Trophoblast cell (in vitro differentiated cells and primary cell): Measurements from ENCODE around the gene FBXO47. TPM values are rescaled to one million over a fixed set of nuclear protein-coding genes. Genes with fewer than 3 reads are reported as not detected.

Source experiments
- DNase-seq, 2 donors: peaks; one replicate each; pipeline ENCODE4 v3.0.0-alpha.2; 2016
- H2AFZ ChIP-seq: 2 replicates; pipeline ENCODE4 v1.6.1; 2013; ENCODE audit warnings: low read length, moderate library complexity, mild to moderate bottlenecking; ENCODE audit not compliant: insufficient read depth, poor library complexity
- H2AK5ac ChIP-seq: 2 replicates; pipeline ENCODE4 v1.6.1; 2013; ENCODE audit warnings: mild to moderate bottlenecking, low read length
- H2BK120ac ChIP-seq: 2 replicates; pipeline ENCODE4 v1.6.1; 2013; ENCODE audit warnings: low read length, mild to moderate bottlenecking, moderate library complexity; ENCODE audit not compliant: insufficient read depth, poor library complexity
- H2BK12ac ChIP-seq: 2 replicates; pipeline ENCODE4 v1.6.1; 2013; ENCODE audit warnings: mild to moderate bottlenecking, low read length, moderate library complexity
- H2BK5ac ChIP-seq: 2 replicates; pipeline ENCODE4 v1.6.1; 2013; ENCODE audit warnings: low read length, low read depth, moderate library complexity, mild to moderate bottlenecking; ENCODE audit not compliant: poor library complexity
- H3K14ac ChIP-seq: 2 replicates; pipeline ENCODE4 v1.6.1; 2013; ENCODE audit warnings: mild to moderate bottlenecking, low read length
- H3K18ac ChIP-seq: 2 replicates; pipeline ENCODE4 v1.6.1; 2013; ENCODE audit warnings: mild to moderate bottlenecking, low read length
- H3K23ac ChIP-seq: 2 replicates; pipeline ENCODE4 v1.6.1; 2013; ENCODE audit warnings: low read length
- H3K27ac ChIP-seq: 2 replicates; pipeline ENCODE4 v1.5.1; 2013; ENCODE audit warnings: low read depth, mild to moderate bottlenecking, inconsistent platforms, low read length, moderate library complexity
- H3K27me3 ChIP-seq: 2 replicates; pipeline ENCODE4 v1.6.1; 2013; ENCODE audit warnings: inconsistent platforms, mild to moderate bottlenecking, low read length, moderate library complexity; ENCODE audit not compliant: insufficient read depth
- H3K36me3 ChIP-seq, 2 experiments: 1 replicate in 1 of 2; 2 replicates in 1 of 2; pipeline ENCODE4 v1.6.1; 2013; ENCODE audit warnings: low read length in 2 of 2, mild to moderate bottlenecking in 2 of 2, moderate library complexity in 1 of 2; ENCODE audit not compliant: insufficient read depth in 2 of 2, control insufficient read depth in 1 of 2
- H3K4ac ChIP-seq: 2 replicates; pipeline ENCODE4 v1.6.1; 2013; ENCODE audit warnings: low read depth, mild to moderate bottlenecking, low read length, moderate library complexity
- H3K4me1 ChIP-seq, 2 experiments: 1 replicate in 1 of 2; 2 replicates in 1 of 2; pipeline ENCODE4 v1.6.1; 2013; ENCODE audit warnings: low read length in 2 of 2, mild to moderate bottlenecking in 2 of 2, moderate library complexity in 1 of 2; ENCODE audit not compliant: insufficient read depth in 2 of 2, control insufficient read depth in 1 of 2
- H3K4me2 ChIP-seq: 2 replicates; pipeline ENCODE4 v1.6.1; 2013; ENCODE audit warnings: inconsistent platforms, mild to moderate bottlenecking, low read length, moderate library complexity
- H3K4me3 ChIP-seq: 2 replicates; pipeline ENCODE4 v1.5.1; 2013; ENCODE audit warnings: mild to moderate bottlenecking, low read depth, low read length, inconsistent platforms
- H3K79me1 ChIP-seq: one replicate; pipeline ENCODE4 v1.6.1; 2013; ENCODE audit warnings: low read length
- H3K79me2 ChIP-seq: 2 replicates; pipeline ENCODE4 v1.6.1; 2013; ENCODE audit warnings: low read length, mild to moderate bottlenecking; ENCODE audit not compliant: control insufficient read depth, insufficient read depth, poor library complexity
- H3K9ac ChIP-seq: 2 replicates; pipeline ENCODE4 v1.6.1; 2013; ENCODE audit warnings: mild to moderate bottlenecking, low read length
- H3K9me3 ChIP-seq: 2 replicates; pipeline ENCODE4 v1.6.1; 2013; ENCODE audit warnings: low read depth, mild to moderate bottlenecking, control low read depth, inconsistent platforms, low read length; ENCODE audit not compliant: insufficient read depth
- H4K12ac ChIP-seq: 2 replicates; pipeline ENCODE4 v1.6.1; 2013; ENCODE audit warnings: low read depth, mild to moderate bottlenecking, low read length, moderate library complexity
- H4K8ac ChIP-seq: 2 replicates; pipeline ENCODE4 v1.6.1; 2013; ENCODE audit warnings: low read depth, mild to moderate bottlenecking, low read length, moderate library complexity
- H4K91ac ChIP-seq: one replicate; pipeline ENCODE4 v1.6.1; 2013; ENCODE audit warnings: low read depth, mild to moderate bottlenecking, low read length, moderate library complexity
- WGBS: extraction: QIAGEN DNeasy Blood & Tissue Kit; methylation state at CpG from one replicate; pipeline ENCODE4 v1.1.7; 2013; ENCODE audit warnings: missing lambda C conversion rate; ENCODE audit not compliant: insufficient read length, insufficient coverage; ENCODE audit errors: extremely low coverage; 5-methylcytosine and 5-hydroxymethylcytosine counted together
- polyA plus RNA-seq: library from polyadenylated mRNA; stranded (reverse); fragments of 200-250 nt; gene quantifications from 2 replicates; pipeline ENCODE4 v1.2.3, GENCODE V29; 2013

Gene FBXO47, protein sequence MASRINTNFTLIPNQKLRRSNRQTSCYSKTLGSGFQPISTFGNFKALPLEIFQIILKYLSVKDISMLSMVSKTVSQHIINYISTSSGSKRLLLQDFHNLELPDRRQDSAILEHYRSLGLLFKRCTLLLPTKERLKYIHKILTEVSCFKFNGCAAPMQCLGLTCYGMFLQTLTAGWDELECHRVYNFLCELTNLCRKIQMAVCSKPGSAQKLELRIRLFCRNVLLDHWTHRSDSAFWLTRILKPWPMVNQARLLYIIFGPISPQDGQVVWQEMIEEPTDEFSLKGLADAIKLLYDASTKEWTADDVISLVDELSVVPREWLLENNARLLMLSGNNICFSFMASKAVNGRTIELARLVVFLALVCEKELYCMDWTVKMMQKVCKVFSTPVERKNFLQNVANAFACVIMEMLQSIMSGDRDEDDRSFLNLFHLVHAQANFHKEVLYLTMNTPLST
- not detected in 2 replicates for polyA plus RNA-seq

DNA sequence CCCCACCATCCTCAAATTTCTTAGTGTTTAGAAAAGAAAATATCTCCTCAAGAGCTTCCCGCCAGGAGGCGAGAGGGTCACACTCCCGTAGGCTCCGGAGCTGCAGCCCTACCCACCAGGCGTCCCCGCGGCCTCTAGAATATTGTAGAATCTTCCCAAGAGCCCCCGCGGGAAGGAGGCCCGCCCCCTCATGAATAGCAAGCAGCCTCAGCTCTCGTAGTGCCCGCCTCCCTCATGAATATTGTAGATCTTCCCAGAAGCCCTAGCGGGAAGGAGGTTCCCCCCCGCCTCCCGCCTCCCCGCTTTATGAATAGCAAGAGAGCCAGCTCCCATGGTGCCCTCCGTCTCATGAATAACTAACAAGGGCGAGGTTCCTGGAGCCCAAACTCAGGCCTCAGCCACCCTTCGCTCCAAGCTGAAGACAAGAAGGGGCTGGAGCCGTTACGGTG, at the start of gene FBXO47:
FBXO47 (minus strand) TSS at position 114 of the 449 bp plus-strand sequence. CDS start 4,378 bp downstream, outside the sequence.
- H2BK12ac ChIP-seq = no peak within 1 kb of the TSS
- peak within 1 kb of the TSS; percentile 41 for H4K91ac ChIP-seq
- no peaks in the 10 kb centered on the region for H3K27me3 ChIP-seq
- H4K8ac ChIP-seq = peak within 1 kb of the TSS; percentile 80
- H3K4me2 ChIP-seq = peak within 1 kb of the TSS; percentile 51
- peak within 1 kb of the TSS; percentile 72 for H2AFZ ChIP-seq
- no peak within 1 kb of the TSS for H2BK120ac ChIP-seq
- no peak within 1 kb of the TSS for H3K23ac ChIP-seq
- peaks cover 2% of the 10 kb centered on the region for H3K79me1 ChIP-seq
- peak within 1 kb of the TSS; percentile 7 for H3K14ac ChIP-seq
- no peak within 1 kb of the TSS for H2BK5ac ChIP-seq
- no peak within 1 kb of the TSS for H3K18ac ChIP-seq
- peak; percentile 95 to 96 for DNase-seq
- no peak within 1 kb of the TSS for H3K4ac ChIP-seq
- no peak within 1 kb of the TSS for H3K9ac ChIP-seq
- H3K4me1 ChIP-seq = peaks cover 0 to 3% of the 10 kb centered on the region in 2 experiments
- peak within 1 kb of the TSS; percentile 14 for H4K12ac ChIP-seq
- no CpG with 5 or more reads among the region's 21 CpGs for WGBS
- H3K79me2 ChIP-seq = no peaks in the 10 kb centered on the region
- H3K27ac ChIP-seq = no peak within 1 kb of the TSS
- no peak within 1 kb of the TSS for H2AK5ac ChIP-seq
- no peaks in the 10 kb centered on the region for H3K9me3 ChIP-seq
- peaks cover 0 to 2% of the 10 kb centered on the region in 2 experiments for H3K36me3 ChIP-seq
- peak within 1 kb of the TSS; percentile 13 for H3K4me3 ChIP-seq

DNA sequence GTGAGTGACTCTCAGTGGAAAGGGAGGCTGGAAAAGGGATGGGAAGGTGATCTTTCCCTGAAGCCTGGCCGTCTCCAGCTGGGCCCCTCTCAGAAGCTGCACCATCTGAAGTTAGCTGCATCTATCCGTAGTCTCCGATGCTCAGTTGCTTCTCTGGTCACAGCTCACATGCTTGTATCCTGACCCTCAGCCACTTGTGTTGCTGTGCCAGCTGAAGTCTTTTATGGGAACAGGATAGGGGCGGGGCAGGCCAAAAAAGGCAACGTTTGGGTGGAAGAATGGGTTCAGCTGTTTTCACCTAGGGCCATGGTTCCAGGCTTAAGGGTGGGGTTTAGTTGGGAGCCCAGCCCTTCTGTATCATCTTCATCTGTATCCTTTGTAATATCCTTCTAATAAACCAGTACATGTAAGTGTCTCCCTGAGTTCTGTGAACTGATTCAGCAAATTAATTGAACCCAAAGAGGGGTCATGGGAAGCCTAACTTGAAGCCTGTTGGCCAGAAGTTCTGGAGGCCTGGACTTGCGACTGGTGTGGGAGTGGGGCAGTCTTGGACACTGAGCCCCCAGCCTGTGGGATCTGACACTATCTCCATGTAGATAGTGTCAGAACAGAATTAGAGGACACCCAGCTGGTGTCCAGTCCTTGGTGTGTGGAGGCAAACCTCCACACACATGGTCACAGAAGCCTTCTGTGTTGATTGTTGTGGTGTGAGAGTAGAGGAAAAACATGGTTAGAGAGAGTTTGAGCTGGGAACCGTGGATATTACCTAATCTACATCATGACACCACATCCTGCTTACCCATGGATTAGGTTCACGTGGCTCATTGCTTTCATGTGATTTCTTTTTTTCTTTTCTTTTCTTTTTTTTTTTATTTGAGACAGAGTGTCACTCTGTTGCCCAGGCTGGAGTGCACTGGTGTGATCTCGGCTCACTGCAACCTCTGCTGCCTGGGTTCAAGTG, 49.3 kb upstream of the FBXO47 start:
- H2AK5ac ChIP-seq = no peak overlapping the region
- H3K4me3 ChIP-seq = no peak overlapping the region
- no peak overlapping the region for H2BK12ac ChIP-seq
- no peaks in the 10 kb centered on the region for H3K79me1 ChIP-seq
- DNase-seq = no peak
- H4K8ac ChIP-seq = no peak overlapping the region
- no peaks in the 10 kb centered on the region for H3K79me2 ChIP-seq
- H3K4ac ChIP-seq = no peak overlapping the region
- H3K9ac ChIP-seq = no peak overlapping the region
- H3K14ac ChIP-seq = no peak overlapping the region
- WGBS = no CpG with 5 or more reads among the region's 9 CpGs
- H4K91ac ChIP-seq = no peak overlapping the region
- H3K27me3 ChIP-seq = no peaks in the 10 kb centered on the region
- H2AFZ ChIP-seq = no peak overlapping the region
- H3K36me3 ChIP-seq = no peaks in the 10 kb centered on the region
- no peaks in the 10 kb centered on the region for H3K9me3 ChIP-seq
- H3K4me2 ChIP-seq = no peak overlapping the region
- no peak overlapping the region for H4K12ac ChIP-seq
- no peak overlapping the region for H3K18ac ChIP-seq
- no peak overlapping the region for H3K27ac ChIP-seq
- H3K4me1 ChIP-seq = peaks cover 5% of the 10 kb centered on the region in 2 experiments
- H2BK120ac ChIP-seq = no peak overlapping the region
- H3K23ac ChIP-seq = no peak overlapping the region
- H2BK5ac ChIP-seq = no peak overlapping the region

DNA sequence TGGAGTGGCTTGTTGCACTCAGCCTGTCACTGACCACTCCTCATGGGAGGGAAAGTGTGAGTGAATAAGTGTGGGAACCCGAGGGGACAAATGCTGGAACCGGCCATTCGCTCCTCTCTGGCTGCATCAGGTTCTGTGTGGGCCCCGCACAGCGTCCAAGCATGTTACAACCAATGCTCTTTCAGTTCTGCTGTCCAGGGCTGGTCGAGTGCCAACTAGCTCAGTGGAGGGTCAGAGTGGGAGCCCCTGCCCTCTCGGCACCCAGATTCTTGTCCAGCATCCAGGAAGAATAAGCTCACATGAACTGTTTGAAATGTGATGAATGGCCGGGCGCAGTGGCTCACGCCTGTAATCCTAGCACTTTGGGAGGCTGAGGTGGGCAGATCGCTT, 48.3 kb upstream of the FBXO47 start:
- Histone ChIP-seq H2BK120ac (no peak overlapping the region), H2AFZ (no peak overlapping the region), H3K4me1 (peaks cover 5% of the 10 kb centered on the region in 2 experiments), H3K27ac (no peak overlapping the region), H2BK12ac (no peak overlapping the region), H2AK5ac (no peak overlapping the region), H2BK5ac (no peak overlapping the region), H4K91ac (no peak overlapping the region), H3K18ac (no peak overlapping the region), H3K79me1 (no peaks in the 10 kb centered on the region), H3K4me2 (no peak overlapping the region), H3K27me3 (no peaks in the 10 kb centered on the region), H4K8ac (no peak overlapping the region), H3K14ac (no peak overlapping the region), H3K23ac (no peak overlapping the region), H4K12ac (no peak overlapping the region), H3K4me3 (no peak overlapping the region), H3K9ac (no peak overlapping the region), H3K36me3 (no peaks in the 10 kb centered on the region), H3K4ac (no peak overlapping the region), H3K9me3 (no peaks in the 10 kb centered on the region), H3K79me2 (no peaks in the 10 kb centered on the region)
- WGBS = no CpG with 5 or more reads among the region's 11 CpGs
- DNase-seq = no peak

DNA sequence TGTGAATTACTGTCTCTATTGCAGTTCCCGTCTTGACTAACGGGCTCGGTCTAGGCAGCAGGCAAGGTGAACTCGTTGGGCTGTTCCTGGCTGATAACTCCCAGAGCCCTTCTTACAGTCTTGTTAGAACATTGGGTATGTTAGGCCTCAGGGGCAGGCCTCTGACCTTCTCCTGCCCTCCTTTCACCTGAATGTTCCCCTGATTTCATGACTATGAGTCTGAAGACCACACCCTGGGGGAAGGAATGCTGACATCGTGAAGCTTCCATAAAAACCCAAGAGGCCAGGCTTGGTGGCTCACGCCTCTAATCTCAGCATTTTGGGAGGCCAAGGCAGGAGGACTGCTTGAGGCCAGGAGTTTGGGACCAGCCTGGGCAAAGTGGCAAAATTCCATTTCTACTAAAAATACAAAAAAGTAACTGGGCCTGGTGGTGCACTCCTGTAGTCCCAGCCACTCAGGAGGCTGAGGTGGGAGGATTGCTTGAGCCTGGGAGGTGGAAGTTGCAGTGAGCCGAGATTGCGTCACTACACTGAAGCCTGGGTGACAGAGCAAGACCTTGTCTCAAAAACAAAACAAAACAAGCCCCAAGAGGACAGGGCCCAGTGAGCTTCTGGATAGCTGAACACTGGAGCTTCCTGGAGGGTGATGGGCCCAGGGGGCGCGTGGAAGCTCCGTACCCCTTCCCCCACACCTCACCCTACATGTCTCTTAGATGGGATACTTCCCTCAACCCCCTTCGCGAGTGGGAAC, 47.8 kb upstream of the FBXO47 start:
- no peaks in the 10 kb centered on the region for H3K27me3 ChIP-seq
- H2AK5ac ChIP-seq = no peak overlapping the region
- DNase-seq = peak; percentile 37 to 58
- H3K79me2 ChIP-seq = no peaks in the 10 kb centered on the region
- H4K91ac ChIP-seq = no peak overlapping the region
- no peak overlapping the region for H2BK12ac ChIP-seq
- H3K79me1 ChIP-seq = no peaks in the 10 kb centered on the region
- no peak overlapping the region for H3K9ac ChIP-seq
- H4K8ac ChIP-seq = no peak overlapping the region
- H3K14ac ChIP-seq = no peak overlapping the region
- no peak overlapping the region for H2BK120ac ChIP-seq
- no peaks in the 10 kb centered on the region for H3K36me3 ChIP-seq
- H3K23ac ChIP-seq = no peak overlapping the region
- no peak overlapping the region for H2AFZ ChIP-seq
- no CpG with 5 or more reads among the region's 13 CpGs for WGBS
- H3K9me3 ChIP-seq = no peaks in the 10 kb centered on the region
- H3K27ac ChIP-seq = no peak overlapping the region
- H4K12ac ChIP-seq = no peak overlapping the region
- H3K4ac ChIP-seq = no peak overlapping the region
- H3K4me3 ChIP-seq = no peak overlapping the region
- H3K18ac ChIP-seq = no peak overlapping the region
- H3K4me2 ChIP-seq = no peak overlapping the region
- H3K4me1 ChIP-seq = peaks cover 5% of the 10 kb centered on the region in 2 experiments
- no peak overlapping the region for H2BK5ac ChIP-seq
